GM21360 (cell line): ENCODE data around the gene ASTL.
A peak's percentile ranks its signal among the peaks of the same experiment; 100 is the strongest.

Experiments used
- ATAC-seq: cut with Tn5 transposase; IDR thresholded peaks from one replicate; pipeline ENCODE4 v1.9.1; 2021; ENCODE audit warnings: mild to moderate bottlenecking, moderate library complexity; ENCODE audit not compliant: unreplicated experiment

ASTL gene

DNA sequence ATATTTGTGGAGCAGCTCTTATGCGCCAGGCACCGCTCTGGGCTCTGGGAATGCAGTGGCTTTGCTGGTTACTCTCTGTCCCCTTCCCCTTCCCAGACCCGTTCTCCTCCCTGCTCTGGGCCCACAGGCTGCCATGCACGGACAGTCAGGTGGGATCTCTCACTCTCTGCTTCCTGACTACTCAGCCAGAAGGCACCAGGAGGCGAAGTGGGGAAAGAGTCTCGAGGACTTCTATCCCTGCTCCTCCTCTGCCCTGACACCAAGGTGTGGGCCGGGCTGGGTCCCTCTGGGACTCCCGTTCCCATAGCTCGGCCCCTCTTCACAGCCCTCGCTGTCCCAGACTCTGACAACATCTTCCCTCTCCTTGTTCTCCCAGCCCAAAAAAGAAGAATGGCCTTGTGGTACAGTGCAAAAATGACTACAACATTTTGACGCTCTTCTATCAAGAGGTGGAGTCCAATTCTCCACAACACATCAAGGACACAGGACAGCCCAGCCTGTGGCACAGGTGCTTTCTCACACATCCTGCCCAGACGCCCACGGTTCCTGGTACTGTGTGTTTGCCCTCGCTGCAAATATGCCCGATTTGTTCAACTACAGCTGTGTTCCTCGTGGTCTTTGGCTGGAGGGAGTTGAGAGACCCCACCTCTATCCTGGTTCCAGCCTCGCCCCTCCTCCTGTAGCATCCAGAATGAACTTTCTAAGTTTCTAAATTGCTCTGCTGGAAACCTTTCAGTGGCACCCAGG lies 21.0 kb upstream of the ASTL start:
- ATAC-seq = no peak

GRCh38 chr2:96158554-96158940 lies 20.2 kb upstream of the ASTL start:
- ATAC-seq = no peak

GRCh38 chr2:96157649-96158553 lies 19.6 kb upstream of the ASTL start:
- peak; percentile 64 for ATAC-seq

DNA sequence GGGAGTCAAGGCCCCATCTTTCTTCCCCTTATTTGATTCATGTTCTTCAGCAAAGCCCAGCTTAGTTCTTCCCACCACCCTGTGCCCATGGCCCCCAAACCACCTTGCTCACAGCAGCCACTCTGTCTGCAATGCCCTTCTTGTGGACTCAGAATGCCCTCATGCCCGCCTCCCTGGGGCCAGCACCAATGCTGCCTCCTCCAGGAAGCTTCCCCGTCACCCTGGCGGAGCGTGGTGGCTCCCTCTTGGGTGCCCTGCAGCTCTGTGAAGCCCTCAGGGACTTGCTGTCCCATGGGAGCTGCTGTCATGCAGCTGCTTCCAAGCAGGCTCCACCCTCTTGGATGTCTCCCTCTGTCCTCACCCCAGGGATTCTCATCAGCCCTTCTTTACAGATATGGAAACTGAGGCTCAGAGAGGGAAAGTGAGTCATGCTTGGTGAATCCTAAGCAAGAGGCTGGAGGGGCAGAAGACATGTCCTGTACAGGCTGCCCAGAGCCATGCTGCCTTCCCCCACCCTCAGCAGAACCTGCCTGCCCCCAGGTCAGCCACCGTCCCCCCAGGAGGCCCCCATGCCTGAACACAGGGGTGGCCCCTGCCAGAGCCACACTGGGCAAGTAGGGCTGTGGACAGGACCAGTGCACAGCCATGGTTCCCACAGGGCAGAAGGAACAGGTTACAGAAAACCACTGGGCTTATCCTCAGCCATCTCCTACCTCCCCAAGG lies 18.8 kb upstream of the ASTL start:
- peak; percentile 37 for ATAC-seq

DNA sequence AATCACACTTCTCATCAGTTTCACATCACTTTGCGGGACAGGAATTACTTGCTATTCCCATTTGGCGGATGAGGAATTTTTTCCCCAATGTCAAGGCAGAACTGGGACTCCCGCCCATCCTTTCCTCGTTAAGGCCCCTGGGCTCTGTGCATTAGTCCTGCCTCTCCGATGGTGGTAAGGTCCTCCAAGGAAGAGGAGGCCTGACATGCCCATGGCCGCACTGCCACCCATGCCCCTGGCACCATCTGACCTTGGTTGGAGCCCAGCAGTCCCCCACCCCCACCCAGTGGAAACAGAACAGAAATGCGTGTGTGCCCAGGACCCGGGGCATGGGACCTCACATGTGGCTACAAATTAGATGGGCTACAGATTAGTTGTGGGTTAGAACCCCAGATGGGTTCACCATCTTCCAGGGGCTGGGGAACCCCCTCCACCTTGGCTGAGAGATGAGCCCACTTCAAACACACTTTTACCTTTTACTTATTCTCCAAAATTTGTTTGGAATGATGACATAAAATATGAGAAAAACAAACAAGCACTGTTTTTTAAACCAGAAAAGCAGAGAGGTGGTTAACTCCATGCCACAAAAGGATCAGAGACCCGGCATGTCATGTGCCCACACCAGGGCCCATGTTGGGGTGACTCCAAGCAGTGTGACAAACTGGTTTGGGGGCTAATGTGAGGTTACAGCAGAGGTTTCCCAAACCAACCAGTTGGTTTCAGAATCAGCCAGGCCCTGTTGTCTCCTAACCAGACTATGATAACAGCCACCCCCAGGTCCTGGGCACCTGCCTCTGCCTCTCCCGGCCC lies 17.9 kb upstream of the ASTL start:
- no peak for ATAC-seq

DNA sequence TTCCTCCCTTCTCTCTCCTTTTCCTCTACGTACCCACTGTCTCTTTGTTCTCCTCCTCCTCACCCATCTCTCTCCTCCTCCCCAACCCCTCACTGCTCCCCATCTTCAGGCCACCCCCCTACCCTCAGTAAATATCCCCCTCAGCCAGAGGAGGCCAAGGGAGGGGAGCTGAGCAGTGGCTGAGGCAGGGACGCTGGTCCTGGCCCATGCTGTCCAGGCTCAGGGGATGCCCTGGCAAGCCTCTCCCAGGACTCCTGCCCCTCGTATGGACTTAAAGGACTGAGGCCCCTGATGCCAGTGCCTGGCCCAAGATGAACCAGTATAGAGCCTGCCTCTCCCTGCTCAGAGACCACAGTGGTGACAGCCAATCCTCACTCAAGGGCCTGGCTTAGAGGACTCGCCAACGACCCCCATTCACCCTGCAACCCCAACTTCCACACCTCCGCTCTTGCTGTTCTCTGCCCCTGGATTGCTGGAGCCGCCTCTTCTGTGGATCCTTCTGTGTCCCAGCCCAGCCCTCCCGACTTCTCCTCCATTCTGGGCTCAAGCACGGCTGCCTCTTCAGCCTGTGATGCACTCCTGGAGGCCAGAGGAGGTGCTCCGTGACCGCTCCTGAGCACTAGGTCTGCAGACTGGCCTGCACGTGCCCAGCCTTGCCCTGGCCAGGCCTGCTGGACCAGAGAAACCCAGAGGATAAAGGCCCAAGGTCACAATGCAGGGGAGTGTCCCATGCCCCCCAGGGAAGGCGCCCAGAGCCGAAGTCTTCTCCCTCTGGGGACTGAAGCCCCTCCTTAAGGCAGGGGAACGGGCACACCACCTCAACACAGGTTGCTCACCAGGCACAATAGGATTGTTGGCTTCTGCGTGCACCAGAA lies 16.4 kb upstream of the ASTL start:
- no peak for ATAC-seq

DNA sequence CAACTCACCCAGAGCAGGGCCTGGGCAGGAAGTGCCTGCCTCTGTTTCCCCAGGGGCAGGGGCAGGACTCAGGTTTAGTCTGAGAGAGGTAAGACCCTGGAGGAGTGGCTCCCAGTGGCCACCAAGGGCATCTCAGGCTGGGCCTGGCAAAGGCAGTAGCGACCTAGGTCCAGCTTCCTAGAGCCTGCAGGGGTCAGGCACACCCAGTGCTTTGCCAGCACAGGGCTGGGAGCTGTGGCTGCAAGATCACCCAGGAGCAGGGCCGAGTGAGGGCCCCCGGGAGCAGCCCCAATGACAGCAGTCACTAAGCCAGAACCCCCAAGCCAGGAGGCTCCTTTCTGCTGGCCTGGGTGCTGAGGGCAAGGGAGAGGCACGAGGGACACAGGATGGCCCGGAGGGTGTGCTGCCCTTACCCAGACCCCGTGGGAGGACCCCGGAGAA lies 15.7 kb upstream of the ASTL start:
- no peak for ATAC-seq

- no peak for ATAC-seq
Observed at GRCh38 chr2:96153291-96153713, 15.0 kb upstream of the ASTL start.

GRCh38 chr2:96152304-96153161 lies 14.2 kb upstream of the ASTL start:
- ATAC-seq = no peak

GRCh38 chr2:96151595-96152303 lies 13.4 kb upstream of the ASTL start:
- ATAC-seq = no peak

- ATAC-seq = no peak
Observed at GRCh38 chr2:96150791-96151594, 12.7 kb upstream of the ASTL start.

DNA sequence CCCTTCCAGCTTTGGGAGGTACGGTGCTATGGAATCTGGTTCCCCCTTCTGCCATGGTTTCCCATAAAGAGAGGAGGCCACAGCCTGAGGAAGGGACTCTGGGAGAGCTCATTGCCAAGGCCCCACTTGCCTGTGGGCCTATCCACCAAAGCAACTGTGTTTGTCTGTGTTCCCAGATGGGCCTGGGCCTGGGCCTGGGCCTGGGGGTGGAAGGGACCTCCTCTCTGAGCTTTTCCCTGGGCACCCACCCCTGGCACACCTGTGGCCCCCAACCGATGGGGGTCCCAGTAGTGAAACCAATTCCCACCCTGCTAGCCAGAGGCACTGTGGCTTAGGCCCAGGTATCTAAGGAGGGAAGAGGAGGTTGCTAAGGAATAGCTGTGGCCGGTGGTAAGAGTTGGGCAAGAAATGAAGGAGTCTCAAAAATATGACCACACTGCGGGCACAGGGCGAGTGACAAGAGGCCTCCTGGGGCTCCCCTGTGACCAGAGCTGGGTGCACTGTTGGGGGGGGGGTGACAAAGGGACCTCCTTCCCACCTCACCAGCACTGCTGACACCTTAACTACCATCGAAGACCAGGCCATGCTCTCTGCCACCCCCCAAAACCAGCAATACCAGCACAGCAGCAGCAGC lies 11.8 kb upstream of the ASTL start:
- ATAC-seq = no peak

GRCh38 chr2:96148410-96149217 lies 10.3 kb upstream of the ASTL start:
- no peak for ATAC-seq

DNA sequence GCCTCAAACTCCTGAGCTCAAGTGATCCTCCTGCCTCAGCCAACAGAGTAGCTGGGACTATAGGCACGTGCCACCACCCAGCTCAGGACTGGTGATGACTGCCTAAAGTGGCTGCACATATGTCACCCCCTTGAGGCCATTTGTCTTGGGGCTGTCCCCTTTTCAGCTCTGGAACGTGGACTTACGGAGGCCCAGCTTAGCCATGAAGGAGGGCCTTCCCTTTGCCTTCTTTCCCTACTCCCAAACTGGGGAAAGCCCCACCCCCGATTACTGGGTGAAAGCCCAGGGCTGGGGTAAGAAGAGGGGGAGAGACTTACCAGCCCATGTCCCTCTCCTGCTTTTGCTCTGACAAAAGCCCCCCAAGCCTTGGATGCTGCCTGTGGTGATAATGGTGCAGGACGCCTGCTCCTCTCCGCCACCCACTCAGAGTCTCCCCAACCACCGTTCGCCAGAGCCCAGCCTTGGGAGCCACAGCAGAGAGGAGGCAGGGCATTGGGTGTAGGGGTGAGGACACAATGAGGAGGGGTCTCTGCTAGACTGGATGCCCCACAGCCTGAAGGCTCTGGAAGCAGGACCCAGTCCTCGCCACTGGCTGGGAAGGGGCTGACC lies 9.4 kb upstream of the ASTL start:
- no peak for ATAC-seq

GRCh38 chr2:96146881-96147592 lies 8.7 kb upstream of the ASTL start:
- ATAC-seq = no peak
